ENCODE data around the gene SH2B3.

The SH2B3 gene

GRCh38 chr12:111446631-111447570 is 41.2 kb downstream of the SH2B3 start:
- TF ChIP-seq CTCF (conservative IDR thresholded peaks at IDR 0.05; ENCODE audit: low read length): no peak
- TF ChIP-seq EZH2phosphoT487 (IDR thresholded peaks at IDR 0.05; ENCODE audit: borderline replicate concordance): no peak
- Histone ChIP-seq H3K4me3 (ENCODE audit: low read length, poor library complexity, severe bottlenecking) (no peak overlapping the region), H3K27me3 (ENCODE audit: insufficient read depth, low read length, poor library complexity, severe bottlenecking) (no peaks in the 10 kb centered on the region), H3K9ac (ENCODE audit: low read depth, low read length, poor library complexity, severe bottlenecking) (no peak overlapping the region), H2AFZ (ENCODE audit: low read length) (no peak overlapping the region), H3K36me3 (ENCODE audit: insufficient read depth, low read length) (peaks cover 81% of the 10 kb centered on the region), H4K20me1 (ENCODE audit: insufficient read depth, low read length, poor library complexity, severe bottlenecking) (peaks cover 29% of the 10 kb centered on the region), H3K79me2 (ENCODE audit: insufficient read depth, low read length) (peaks cover 52% of the 10 kb centered on the region), H3F3A (ENCODE audit: low read depth) (peaks cover 6% of the 10 kb centered on the region; the same call in 1 of the 2 replicates), H3K9me3 (ENCODE audit: insufficient read depth, low read depth, low read length) (no peaks in the 10 kb centered on the region), H3K9me2 (replicated peaks; ENCODE audit: low read depth, low read length) (no peaks in the 10 kb centered on the region), H3K4me1 (ENCODE audit: insufficient read depth, low read length, poor library complexity, severe bottlenecking) (peaks cover 42% of the 10 kb centered on the region), H3K4me2 (ENCODE audit: low read depth, low read length, poor library complexity, severe bottlenecking) (no peak overlapping the region)

GRCh38 chr12:111447571-111448265 is 42.0 kb downstream of the SH2B3 start:
- Histone ChIP-seq H2AFZ (ENCODE audit: low read length) (no peak overlapping the region), H3K4me1 (ENCODE audit: insufficient read depth, low read length, poor library complexity, severe bottlenecking) (peaks cover 34% of the 10 kb centered on the region), H3F3A (ENCODE audit: low read depth) (peaks cover 6% of the 10 kb centered on the region; the same call in 1 of the 2 replicates), H3K9ac (ENCODE audit: low read depth, low read length, poor library complexity, severe bottlenecking) (no peak overlapping the region), H3K4me2 (ENCODE audit: low read depth, low read length, poor library complexity, severe bottlenecking) (no peak overlapping the region), H3K27me3 (ENCODE audit: insufficient read depth, low read length, poor library complexity, severe bottlenecking) (no peaks in the 10 kb centered on the region), H3K9me2 (replicated peaks; ENCODE audit: low read depth, low read length) (no peaks in the 10 kb centered on the region), H3K9me3 (ENCODE audit: insufficient read depth, low read depth, low read length) (no peaks in the 10 kb centered on the region), H3K79me2 (ENCODE audit: insufficient read depth, low read length) (peaks cover 44% of the 10 kb centered on the region), H3K36me3 (ENCODE audit: insufficient read depth, low read length) (peaks cover 78% of the 10 kb centered on the region), H3K4me3 (ENCODE audit: low read length, poor library complexity, severe bottlenecking) (no peak overlapping the region), H4K20me1 (ENCODE audit: insufficient read depth, low read length, poor library complexity, severe bottlenecking) (peaks cover 26% of the 10 kb centered on the region)
- TF ChIP-seq EZH2phosphoT487 (IDR thresholded peaks at IDR 0.05; ENCODE audit: borderline replicate concordance) (no peak), CTCF (conservative IDR thresholded peaks at IDR 0.05; ENCODE audit: low read length) (no peak)

GRCh38 chr12:111448266-111448830 is 42.6 kb downstream of the SH2B3 start:
- no peaks in the 10 kb centered on the region for H3K27me3 ChIP-seq (ENCODE audit: insufficient read depth, low read length, poor library complexity, severe bottlenecking)
- no peak overlapping the region for H3K9ac ChIP-seq (ENCODE audit: low read depth, low read length, poor library complexity, severe bottlenecking)
- no peaks in the 10 kb centered on the region for H3K9me3 ChIP-seq (ENCODE audit: insufficient read depth, low read depth, low read length)
- H3K4me1 ChIP-seq (ENCODE audit: insufficient read depth, low read length, poor library complexity, severe bottlenecking): peaks cover 30% of the 10 kb centered on the region
- peaks cover 38% of the 10 kb centered on the region for H3K79me2 ChIP-seq (ENCODE audit: insufficient read depth, low read length)
- peaks cover 6% of the 10 kb centered on the region; the same call in 1 of the 2 replicates for H3F3A ChIP-seq (ENCODE audit: low read depth)
- peaks cover 21% of the 10 kb centered on the region for H4K20me1 ChIP-seq (ENCODE audit: insufficient read depth, low read length, poor library complexity, severe bottlenecking)
- H2AFZ ChIP-seq (ENCODE audit: low read length): no peak overlapping the region
- H3K4me2 ChIP-seq (ENCODE audit: low read depth, low read length, poor library complexity, severe bottlenecking): no peak overlapping the region
- TF ChIP-seq EZH2phosphoT487 (IDR thresholded peaks at IDR 0.05; ENCODE audit: borderline replicate concordance) (no peak), CTCF (conservative IDR thresholded peaks at IDR 0.05; ENCODE audit: low read length) (no peak)
- H3K4me3 ChIP-seq (ENCODE audit: low read length, poor library complexity, severe bottlenecking): no peak overlapping the region
- peaks cover 76% of the 10 kb centered on the region for H3K36me3 ChIP-seq (ENCODE audit: insufficient read depth, low read length)
- no peaks in the 10 kb centered on the region for H3K9me2 ChIP-seq (replicated peaks; ENCODE audit: low read depth, low read length)
